ENCODE results near the gene NMS.
"Not testable (repeated sequence)": the region's sequence is repeated elsewhere in the genome, so short reads cannot be mapped to it uniquely, and the experiment has no call there.

NMS gene, protein sequence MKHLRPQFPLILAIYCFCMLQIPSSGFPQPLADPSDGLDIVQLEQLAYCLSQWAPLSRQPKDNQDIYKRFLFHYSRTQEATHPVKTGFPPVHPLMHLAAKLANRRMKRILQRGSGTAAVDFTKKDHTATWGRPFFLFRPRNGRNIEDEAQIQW

DNA sequence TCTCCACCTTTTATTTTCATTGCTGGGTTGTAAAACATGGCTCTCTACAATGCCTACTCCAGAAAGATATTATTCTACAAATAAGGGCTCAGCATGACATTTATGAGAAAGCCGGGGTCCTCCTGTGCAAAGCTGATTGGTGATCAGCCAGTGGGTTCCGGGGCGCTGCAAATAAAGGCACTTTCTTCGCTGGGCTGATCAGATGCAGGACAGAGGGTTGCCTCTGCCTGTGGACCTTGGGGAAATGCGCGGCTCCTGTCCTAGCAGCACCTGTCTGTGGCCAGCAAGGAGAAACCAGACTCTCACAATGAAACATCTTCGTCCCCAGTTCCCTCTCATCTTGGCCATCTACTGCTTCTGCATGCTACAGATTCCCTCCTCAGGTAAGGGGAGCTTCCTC, at the start of gene NMS:
Gene NMS, plus strand, starts transcription at position 301 of the 400 bp plus-strand sequence. Its CDS starts 7 bp downstream, at position 308.
- no peak for DNase-seq

DNA sequence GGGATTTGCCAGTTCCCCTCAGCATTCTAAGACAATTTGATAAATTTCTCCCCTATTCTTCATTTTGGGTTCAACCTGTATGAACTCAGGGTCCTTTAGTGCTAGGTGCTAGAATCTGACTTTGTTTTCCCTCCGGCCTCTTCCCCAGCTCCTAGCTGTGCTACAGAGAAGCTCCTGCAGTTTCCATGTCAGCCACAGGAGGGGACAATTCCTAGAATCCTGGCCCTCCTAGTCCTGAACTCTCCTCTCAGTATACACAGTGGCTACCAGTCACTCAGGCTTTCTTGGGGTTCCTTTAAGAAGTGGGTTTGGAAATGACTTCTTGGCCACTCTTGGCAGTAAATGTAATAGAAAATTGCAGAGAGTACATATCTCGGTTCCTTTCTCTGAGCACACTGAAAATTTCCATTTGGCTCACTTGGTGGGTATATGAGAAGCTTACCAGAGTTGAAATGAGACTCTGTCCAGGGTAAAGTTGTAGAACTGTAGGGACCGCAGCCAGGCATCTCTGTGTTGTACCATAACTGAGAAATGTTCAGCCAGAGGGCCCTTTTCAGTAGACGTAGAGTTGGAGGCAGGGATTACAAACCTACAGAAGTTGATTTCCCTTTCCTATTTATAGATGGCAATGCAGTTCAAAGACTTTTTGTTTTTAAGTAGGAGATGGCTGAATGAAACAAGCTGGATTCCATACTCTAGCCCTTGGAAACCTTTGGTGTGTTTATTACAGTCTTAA, 47.8 kb upstream of the NMS start:
- DNase-seq, result no peak

DNA sequence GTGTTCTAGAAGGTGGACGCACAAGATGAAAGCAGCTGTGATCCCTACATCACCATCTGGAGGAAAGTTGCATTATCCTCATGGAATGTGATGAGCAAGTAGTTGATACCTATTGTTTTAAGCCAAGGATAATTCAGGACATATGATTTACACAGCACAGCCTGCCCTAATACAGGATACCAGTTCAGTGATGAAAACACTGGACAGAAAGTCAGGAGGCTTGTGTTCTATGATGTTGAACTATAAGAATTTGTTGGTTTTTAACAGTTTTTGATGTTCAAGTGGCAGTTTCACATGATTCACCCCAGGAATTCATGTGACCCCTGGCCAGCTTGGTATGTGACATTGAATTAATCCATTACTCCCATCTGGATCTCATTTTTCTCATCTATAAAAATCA, 46.7 kb upstream of the NMS start:
- DNase-seq, result no peak

DNA sequence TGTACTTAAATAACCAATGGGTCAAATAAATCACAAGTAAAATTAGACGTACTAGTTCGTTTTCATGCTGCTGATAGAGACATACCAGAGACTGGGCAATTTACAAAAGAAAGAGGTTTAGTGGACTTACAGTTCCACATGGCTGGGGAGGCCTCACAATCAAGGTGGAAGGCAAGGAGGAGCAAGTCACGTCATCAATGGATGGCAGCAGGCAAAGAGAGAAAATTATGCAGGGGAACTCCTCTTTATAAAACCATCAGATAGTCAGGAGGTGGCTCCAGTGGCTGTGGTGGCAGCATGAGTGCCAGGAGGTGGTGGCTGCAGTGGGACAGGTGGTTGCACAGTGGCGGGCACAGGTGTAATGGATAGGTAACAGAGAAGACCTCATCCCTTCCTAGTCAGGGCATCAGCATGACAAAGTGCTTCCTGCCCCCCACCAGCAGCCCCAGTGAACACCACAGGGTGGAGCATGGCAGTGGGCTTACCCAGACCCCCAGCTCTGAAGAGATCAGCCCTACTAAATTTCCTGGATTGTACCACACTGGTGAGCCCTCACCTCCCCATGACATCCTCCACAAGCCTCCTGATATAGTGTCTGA, 45.9 kb upstream of the NMS start:
- no peak for DNase-seq

DNA sequence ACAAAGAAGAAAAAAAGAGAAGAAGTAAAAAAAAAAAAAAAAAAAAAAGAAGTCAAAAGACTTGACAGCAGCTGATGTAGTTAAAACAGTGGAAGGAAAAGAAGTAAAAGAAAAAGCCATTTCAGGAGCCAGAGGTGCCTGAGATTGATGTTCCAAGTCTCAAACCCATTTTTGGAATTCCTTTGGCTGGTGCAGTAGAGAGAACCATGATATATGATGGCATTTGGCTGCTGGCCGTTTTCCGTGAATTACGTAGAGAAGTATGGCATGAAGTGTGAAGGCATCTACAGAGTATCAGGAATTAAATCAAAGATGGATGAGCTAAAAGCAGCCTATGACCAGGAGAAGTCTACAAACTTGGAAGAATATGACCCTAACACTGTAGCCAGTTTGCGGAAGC, 45.2 kb upstream of the NMS start:
- DNase-seq, result no peak

DNA sequence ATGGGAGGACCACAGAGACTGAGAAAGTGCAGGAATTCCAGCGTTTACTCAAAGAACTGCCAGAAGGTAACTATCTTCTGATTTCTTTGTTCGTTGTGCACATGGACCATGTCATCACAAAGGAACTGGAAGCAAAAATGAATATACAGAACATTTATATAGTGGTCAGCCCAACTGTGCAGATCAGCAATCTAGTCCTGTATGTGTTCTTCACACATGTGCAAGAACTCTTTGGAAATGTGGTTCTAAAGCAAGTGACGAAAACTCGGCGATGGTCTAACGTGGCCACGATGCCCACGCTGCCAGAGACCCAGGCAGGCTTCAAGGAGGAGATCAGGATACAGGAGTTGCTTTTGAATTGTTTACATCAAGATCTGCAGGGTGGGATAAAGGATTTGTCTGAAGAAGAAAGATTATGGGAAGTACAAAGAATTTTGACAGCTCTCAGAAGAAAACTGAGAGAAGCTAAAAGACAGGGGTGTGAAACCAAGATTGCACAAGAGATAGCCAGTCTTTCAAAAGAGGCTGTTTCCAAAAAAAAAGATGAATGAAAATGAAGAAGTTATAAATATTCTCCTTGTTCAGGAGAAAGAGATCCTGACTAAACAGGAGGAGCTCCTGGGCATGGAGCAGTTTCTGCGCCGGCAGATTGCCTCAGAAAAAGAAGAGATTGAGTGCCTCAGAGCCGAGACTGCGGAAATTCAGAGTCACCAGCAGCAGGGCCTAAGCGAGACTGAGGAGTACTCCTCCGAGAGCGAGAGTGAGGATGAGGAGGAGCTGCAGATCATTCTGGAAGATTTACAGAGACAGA, 44.5 kb upstream of the NMS start:
- DNase-seq, result no peak

DNA sequence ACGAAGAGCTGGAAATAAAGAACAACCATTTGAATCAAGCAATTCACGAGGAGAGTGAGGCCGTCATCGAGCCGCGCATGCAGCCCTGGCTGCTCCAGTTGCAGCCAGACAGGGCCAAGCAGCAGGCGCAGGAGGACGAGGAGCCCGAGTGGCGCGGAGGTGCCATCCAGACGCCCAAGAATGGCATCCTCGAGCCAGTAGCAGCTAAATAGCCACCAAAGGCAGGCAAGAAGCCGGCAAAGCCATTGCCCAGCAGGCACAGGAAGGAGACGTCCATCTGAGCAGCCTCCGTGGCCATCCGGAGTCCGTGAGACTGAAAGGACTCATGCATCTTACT, 43.9 kb upstream of the NMS start:
- no peak for DNase-seq

DNA sequence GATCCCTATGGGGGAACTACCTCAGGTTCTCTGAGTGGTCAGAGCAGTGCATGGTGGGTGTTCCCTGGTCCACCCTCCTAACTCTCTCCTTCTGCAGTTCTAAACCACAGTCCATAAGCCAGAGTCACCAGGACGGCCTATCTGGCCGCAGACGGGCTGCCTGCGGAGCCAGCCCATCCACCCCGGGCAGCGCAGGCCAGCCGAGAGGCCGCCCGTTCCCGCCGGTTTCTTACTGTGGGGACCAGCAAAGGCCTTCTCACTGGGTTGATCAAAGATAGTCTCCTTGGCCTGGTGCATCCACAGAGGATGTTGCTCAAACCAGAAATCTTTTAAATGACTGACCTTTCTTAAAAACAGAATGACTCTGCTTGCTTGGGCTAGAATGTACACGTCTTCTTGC, 43.2 kb upstream of the NMS start:
- no peak for DNase-seq

DNA sequence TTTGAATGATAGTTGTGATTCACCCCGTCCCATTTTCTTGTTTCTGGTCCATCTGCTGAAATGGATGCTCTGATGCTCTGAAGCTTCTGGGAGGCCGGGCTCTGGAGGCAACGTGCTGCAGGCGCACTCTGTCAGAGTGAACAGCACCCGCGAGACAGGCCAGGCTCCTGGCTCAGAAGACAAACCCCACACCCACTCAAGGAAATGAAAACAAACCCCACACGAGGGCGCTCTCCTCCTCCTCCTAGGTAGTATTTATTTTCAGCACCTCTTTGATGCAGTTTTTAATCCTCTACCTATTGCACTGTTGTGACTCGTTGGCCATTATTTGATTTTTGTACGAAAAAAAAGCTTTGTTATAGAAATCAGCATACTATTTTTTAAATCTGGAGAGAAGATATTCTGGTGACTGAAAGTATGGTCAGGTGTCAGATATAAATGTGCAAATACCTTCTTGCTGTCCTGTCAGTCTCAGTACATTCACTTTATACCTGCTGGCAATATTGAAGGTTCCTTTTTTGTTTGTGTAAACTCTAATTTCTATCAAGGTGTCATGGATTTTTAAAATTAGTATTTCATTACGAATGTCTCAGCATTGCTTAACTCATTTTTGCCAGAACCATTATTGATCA, 42.5 kb upstream of the NMS start:
- peak; percentile 44 to 58 for DNase-seq

DNA sequence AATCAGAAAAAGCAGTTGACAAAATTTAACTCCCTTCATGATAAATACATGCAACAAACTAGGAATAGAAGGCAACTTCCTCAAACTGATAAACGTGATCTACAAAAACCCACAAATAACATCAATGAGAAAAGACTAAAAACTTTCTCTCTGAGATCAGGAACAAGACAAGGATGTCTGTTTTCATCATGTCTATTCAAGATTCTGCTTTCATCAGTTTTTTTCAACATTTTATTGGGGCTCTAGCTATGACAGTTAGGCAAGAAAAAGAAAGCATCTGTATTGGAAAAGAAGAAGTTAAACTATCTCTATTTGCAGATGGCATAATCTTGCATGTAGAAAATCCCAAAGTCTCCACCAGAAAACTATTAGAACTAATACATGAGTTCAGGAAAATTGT, 40.6 kb upstream of the NMS start:
- DNase-seq, result no peak

DNA sequence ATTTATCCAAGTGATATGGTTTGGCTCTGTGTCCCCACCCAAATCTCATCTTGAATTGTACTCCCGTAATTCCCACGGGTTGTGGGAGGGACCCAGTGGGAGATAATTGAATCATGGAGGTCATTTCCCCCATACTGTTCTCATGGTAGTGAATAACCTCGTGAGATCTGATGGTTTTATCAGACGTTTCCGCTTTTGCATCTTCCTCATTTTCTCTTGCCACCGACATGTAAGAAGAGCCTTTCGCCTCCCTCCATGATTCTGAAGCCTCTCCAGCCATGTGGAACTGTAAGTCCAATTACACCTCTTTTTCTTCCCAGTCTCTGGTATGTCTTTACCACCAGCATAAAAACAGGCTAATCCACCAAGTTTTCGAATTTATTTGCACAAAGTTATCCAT, 32.5 kb upstream of the NMS start:
- no peak for DNase-seq

DNA sequence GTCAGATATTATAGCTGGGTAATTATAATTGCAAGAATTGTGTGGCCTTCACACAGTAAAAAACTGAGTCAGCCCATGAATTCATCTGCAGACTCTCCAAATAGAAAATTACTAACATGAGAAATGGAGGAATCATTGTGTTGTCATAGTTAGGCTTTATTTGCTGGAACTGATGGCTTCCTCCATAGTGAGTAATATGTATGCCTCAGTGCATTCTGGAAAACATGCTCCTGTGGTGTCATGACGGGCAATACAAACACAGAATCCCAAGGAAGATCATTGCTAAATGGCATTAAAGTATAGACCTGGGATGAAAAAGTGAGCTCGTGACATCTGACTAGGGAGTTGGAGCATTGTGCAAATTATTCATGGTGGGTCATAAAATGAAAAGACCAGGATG, 23.6 kb upstream of the NMS start:
- DNase-seq, result no peak

DNA sequence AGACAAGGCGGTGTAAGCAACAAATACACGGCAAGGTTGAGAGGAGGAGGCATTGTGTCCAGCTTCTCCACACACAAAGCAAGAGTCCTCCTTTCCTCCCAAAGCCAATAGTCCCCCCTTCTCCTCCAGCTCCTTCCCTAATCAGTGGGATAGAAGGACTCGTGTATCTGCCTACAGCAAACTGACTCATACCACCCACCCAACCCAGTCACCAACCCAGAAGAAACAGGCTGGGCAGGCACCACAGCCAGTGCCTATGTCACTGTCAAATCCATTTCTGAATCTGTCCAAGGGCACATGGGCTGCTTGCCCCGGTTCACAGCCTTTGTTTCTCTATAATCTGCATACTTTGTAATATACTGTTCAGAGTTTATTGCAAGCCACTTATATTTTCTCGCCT, 19.2 kb upstream of the NMS start:
- DNase-seq, result no peak

DNA sequence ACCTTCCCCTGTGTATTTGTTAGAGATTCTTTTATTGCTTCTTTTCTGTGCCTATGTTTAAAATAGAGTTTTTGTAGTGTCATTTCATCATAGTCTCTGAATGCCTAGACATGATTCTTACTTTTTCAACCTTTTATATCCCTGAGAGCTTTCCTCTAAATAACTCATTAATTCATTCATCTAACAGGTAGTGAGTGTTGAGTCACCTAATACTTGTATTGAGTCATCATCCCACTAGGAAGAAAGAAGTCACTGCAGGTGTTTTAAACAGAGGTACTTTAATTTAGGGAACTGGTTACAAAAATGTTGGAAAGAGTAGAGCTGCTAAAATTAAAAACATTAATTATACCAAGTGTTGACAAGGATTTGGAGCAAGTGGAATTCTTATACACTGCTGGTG, 18.5 kb upstream of the NMS start:
- no peak for DNase-seq

DNA sequence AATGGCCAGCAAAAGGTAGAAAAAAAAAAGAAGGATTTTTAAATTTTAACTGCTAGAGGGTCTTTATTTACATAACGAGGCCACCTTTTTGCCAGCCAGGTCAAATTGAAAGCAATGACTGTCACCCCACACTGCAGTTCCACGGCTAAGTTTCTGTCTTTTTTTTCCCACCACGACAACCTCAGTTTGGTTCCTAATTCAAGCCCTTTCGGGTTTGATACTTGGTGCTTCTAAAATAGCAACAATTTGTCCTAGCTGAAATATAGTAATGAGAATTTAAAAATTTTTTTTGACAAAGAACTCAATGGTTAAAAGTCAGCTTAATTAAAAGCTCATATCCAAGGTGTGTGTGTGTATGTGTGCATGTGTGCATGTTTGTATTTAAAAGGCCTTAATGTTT, 16.4 kb upstream of the NMS start:
- DNase-seq, result no peak

DNA sequence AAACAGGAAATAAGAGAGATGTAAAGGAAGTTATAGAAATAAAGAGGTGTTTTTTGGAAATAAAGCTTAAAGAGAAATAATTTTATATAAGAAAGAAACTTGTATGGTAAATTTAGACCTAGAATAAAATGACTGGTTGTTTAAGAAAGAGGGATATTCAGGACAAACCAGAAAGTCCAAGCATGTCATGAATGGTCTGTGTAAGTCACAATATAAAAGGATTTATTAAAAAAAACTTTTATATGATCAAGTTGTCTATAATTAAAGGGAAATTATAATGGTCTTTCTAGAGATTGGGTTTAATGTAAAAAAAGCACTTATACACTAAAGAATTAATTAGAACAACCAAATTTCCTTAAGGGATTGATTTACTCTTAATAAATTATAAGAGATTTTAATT, 13.9 kb upstream of the NMS start:
- not testable (repeated sequence) for DNase-seq

DNA sequence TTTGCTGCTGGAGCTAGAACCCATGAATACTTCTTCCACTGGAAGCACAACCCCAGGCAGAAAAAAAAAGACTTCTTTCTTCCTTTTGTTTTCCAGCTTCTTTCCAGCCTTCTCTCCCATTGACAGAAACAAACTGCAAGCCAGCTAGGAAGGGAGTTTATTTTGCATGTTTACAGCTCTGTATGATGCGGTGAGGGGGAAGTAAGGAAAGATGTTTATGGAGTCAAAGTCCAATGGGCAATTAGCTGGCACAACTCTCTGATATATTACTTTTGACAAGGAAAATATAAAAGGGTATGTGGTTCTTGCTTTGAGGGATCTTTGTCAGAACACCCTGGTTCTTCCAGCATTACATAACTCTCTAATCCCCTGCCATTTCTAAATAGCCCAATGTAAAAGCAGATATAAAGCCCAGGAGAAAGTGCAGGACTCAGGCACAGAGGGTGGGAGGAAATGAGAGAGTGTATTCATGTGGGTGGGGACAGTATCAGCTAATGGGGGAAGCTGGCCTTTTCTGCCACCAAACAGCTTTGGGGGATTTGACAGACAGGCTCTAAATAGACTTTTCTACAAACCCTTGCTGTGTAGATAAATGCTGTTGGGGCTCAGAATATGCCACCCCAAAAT, 9.3 kb upstream of the NMS start:
- DNase-seq, result no peak

DNA sequence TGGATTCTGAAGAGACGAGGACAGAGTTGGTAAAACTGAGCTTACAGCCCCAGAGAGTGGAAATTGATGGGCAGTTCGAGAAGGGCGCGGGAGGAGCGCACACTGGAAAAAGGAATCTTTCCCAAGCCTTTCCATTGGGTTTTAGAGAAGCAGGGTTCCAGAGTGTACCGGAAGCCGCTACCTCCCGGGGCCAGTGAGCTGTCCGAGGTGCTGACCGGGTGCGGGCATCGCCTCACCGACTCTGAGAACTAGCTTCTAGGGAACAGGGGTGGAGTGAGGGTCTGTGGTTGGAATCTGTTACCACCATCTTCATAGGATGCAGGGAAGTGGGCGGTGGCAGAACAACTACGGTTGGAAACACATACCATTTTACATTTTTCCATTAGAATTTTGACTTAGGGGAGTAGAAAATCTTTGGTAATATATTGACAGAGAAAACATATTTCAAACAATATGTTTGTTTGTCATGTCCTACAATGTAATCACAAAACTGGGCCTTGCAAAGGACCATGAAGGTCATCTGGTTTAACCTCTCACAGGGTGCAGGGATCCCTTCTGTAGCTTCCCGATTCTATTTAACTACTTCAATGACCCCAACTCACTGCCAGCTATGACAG, 724 bp downstream of the NMS start:
- peak in 1 of 2 donors; percentile 2 for DNase-seq

DNA sequence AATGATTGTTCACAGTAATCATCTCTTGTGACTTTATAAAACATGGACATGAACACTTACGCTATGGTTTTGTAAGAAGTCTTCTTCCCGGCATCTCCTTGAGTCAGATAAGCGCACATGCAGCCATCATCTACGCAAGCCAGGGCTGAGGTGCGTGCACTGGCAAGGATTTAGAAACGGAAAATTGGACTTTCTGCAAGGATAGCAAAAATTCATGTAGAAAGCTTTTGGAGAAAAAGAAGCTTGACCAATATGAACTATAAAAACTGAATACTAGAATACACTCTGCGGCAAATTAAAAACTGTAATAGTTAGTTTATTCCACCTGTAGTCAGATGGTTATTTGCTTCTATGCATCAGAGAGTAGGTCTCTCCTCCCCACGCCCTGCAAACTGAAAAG, 6.3 kb downstream of the NMS start:
- no peak for DNase-seq

DNA sequence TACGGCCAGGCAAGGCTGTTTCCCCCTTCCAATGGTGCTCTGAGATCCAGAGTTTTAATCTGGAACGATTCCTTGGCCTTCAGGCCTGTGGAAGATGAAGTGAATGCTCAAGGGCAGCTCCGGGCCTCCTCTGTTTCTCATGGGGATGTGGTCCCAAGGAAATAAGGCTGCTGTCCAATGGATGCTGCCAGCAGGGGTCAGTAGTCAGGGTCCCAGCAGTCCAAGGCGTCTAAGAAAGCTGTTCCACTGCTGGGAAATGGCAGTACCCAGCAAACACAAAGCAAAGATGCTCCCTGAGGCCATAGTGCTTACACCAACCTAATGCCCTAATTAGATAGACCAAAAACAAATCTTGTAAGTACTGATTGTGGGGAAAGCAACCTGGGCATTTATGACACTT, 12.5 kb downstream of the NMS start:
- no peak for DNase-seq

DNA sequence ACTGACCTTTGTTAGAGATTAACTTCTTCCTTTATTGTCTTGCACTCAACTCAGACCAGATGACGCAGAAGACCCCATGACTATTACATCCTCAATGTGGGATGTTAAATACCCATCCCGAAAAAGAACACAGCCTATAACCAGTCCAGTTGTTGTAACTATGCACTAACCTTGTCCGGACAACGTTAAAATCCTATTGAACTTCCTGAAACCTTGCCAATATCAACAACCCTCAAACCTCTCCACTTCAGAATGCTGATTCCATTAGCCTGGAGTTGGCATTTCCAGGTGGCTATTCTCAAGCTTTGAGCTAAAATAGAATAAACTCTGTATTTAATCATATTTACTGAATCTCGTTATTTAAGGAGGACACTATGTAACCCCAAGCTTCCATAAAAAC, 13.6 kb downstream of the NMS start:
- no peak for DNase-seq

DNA sequence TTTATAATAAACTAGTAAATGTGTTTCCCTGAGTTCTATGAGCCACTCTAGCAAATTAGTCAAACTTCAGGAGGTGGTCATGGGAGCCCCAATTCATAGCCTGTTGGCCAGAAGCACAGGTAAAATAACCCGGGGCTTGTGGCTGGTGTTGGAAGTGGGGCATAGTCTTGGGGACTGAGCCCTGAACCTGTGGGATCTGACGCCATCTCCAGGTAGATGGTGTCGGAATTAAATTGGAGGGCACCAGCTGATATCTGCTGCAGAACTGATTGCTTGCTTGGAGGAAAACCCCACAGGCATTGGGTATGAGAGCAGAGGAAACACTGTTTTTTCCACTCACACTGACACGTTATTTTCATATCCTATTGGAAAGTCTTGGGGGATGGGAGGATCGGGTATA, 14.1 kb downstream of the NMS start:
- DNase-seq, result no peak

DNA sequence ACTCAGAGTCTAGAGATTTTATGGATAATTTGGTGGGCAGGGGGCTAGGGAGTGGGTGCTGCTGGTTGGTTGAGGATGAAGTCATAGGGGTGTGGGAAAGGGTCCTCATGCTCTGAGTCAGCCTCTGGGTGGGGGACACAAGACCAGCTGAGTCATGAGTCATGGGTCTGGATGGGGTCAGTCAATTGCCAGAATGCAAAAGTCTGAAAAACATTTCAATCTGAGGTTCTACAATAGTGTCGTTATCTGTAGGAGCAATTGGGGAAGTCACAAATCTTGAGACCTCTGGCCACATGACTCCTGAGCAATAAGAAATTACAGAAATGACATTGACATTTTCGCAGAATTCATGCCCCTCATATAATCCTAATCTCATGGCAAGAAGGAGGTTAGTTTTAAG, 15.1 kb downstream of the NMS start:
- no peak for DNase-seq

Data from CD4-positive, alpha-beta T cell treated with Interferon alpha-2 for 1 hour (primary cell).